AG10803 (cell line): ENCODE measurements around the gene SLC41A2.

Experiments
- DNase-seq: peaks from one replicate; pipeline ENCODE4 v3.0.0; 2010; ENCODE audit warnings: low read depth
- H3K4me3 ChIP-seq: 2 replicates; pipeline ENCODE4 v1.5.1; 2011; ENCODE audit warnings: mild to moderate bottlenecking, low read length, control low read depth
- CTCF ChIP-seq: conservative IDR thresholded peaks from 2 replicates; pipeline ENCODE4 v1.5.1; 2011; ENCODE audit warnings: mild to moderate bottlenecking, low read length, control low read depth, inconsistent platforms

The SLC41A2 gene

GRCh38 chr12:104929368-104929767 is 28.7 kb downstream of the SLC41A2 start:
- no peak overlapping the region for H3K4me3 ChIP-seq
- TF ChIP-seq CTCF: no peak
- no peak for DNase-seq

GRCh38 chr12:104928036-104928745 is 29.9 kb downstream of the SLC41A2 start:
- no peak for TF ChIP-seq CTCF
- peak; percentile 40 for DNase-seq
- H3K4me3 ChIP-seq: no peak overlapping the region

GRCh38 chr12:104925501-104925900 is 32.6 kb downstream of the SLC41A2 start:
- no peak overlapping the region for H3K4me3 ChIP-seq
- no peak for TF ChIP-seq CTCF
- DNase-seq: no peak

- no peak for TF ChIP-seq CTCF
- no peak for DNase-seq
- H3K4me3 ChIP-seq: no peak overlapping the region
Measured at GRCh38 chr12:104921340-104921739, 36.8 kb downstream of the SLC41A2 start.

- no peak for TF ChIP-seq CTCF
- H3K4me3 ChIP-seq: no peak overlapping the region
- DNase-seq: no peak
Measured at GRCh38 chr12:104911942-104912341, 46.1 kb downstream of the SLC41A2 start.

GRCh38 chr12:104910196-104910840 is 47.8 kb downstream of the SLC41A2 start:
- no peak overlapping the region for H3K4me3 ChIP-seq
- no peak for TF ChIP-seq CTCF
- peak; percentile 29 for DNase-seq

- no peak overlapping the region for H3K4me3 ChIP-seq
- peak; percentile 40 for DNase-seq
- TF ChIP-seq CTCF: no peak
Measured at GRCh38 chr12:104909761-104910160, 48.3 kb downstream of the SLC41A2 start.
